Omental fat pad (tissue), 4 donors: ENCODE measurements around the gene WBP11. TPM values are rescaled to one million over a fixed set of nuclear protein-coding genes. Genes with fewer than 3 reads are reported as not detected.
"Not testable (repeated sequence)": the region's sequence is repeated elsewhere in the genome, so short reads cannot be mapped to it uniquely, and the experiment has no call there.

ENCODE experiments used
- ATAC-seq: fragments of 150-250 bp; one replicate; pipeline ENCODE4 v1.9.1; 2016; ENCODE audit warnings: mild to moderate bottlenecking, moderate library complexity; ENCODE audit not compliant: low FRiP score
- DNase-seq: peaks from one replicate; pipeline ENCODE4 v3.0.0-alpha.2; 2019; ENCODE audit warnings: low spot score
- total RNA-seq, 4 donors: library from RNA; depleted of rRNA; stranded (reverse); fragments of >200 nt; gene quantifications; one replicate each; pipeline ENCODE4 v1.1.0, GENCODE V29; 2016
- TF ChIP-seq, protein P1 (sequence below), 3 donors: fragments of 450-650 bp; IDR thresholded peaks; one replicate each; pipeline ENCODE4 v1.5.1; 2016 to 2017; ENCODE audit warnings: antibody characterized with exemption in 3 of 3, mild to moderate bottlenecking in 3 of 3, moderate library complexity in 2 of 3

The WBP11 gene
- total RNA-seq, 4 donors from 2014 or later: 17.2 to 29.7 (median 19.3) TPM

- no peak for ATAC-seq
- TF ChIP-seq, protein P1, sequence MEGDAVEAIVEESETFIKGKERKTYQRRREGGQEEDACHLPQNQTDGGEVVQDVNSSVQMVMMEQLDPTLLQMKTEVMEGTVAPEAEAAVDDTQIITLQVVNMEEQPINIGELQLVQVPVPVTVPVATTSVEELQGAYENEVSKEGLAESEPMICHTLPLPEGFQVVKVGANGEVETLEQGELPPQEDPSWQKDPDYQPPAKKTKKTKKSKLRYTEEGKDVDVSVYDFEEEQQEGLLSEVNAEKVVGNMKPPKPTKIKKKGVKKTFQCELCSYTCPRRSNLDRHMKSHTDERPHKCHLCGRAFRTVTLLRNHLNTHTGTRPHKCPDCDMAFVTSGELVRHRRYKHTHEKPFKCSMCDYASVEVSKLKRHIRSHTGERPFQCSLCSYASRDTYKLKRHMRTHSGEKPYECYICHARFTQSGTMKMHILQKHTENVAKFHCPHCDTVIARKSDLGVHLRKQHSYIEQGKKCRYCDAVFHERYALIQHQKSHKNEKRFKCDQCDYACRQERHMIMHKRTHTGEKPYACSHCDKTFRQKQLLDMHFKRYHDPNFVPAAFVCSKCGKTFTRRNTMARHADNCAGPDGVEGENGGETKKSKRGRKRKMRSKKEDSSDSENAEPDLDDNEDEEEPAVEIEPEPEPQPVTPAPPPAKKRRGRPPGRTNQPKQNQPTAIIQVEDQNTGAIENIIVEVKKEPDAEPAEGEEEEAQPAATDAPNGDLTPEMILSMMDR (IDR thresholded peaks at IDR 0.05): no peak
- DNase-seq: no peak
These were observed 46.7 kb downstream of the WBP11 start for GRCh38 chr12:14756334-14757143.

GRCh38 chr12:14751986-14752385, 51.3 kb downstream of the WBP11 start:
- DNase-seq (no peak), ATAC-seq (no peak)
- TF ChIP-seq, protein P1 (IDR thresholded peaks at IDR 0.05): no peak

DNA sequence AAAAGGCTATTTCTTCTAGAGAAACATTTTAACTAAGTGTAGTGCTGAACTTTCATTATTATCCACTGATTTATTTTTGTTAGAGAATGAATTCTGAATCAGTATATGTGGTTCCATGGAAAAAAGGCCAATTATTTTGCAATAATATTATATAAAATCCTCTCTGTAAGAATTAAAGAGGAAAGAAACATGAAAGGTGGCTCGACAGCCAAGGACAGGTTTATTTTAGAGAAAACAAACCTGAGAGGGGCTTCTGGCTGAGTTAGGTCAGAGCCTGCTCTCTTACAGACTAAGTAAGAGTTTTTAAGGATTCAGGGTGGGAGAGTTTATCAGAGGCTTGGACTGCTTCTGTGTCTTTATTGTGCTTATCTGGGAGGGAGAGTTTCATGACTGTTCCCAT, 60.2 kb downstream of the WBP11 start:
- TF ChIP-seq, protein P1 (IDR thresholded peaks at IDR 0.05): no peak
- DNase-seq: no peak
- ATAC-seq: no peak

DNA sequence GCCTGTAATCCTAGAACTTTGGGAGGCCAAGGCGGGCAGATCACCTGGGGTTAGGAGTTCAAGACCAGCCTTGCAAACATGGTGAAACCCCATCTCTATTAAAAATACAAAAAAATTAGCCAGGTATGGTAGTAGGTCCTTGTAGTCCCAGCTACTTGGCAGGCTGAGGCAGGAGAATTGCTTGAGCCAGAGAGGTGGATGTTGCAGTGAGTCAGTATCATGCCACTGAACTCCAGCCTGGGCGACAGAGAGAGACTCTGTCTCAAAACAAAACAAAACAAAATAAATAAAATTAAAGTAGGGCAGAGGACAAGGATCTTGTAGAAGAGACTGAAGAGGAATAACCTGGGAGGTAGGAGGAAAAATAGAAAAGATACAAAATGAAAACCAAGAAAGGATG, 61.3 kb downstream of the WBP11 start:
- DNase-seq: no peak
- no peak for ATAC-seq
- TF ChIP-seq, protein P1 (IDR thresholded peaks at IDR 0.05): no peak

DNA sequence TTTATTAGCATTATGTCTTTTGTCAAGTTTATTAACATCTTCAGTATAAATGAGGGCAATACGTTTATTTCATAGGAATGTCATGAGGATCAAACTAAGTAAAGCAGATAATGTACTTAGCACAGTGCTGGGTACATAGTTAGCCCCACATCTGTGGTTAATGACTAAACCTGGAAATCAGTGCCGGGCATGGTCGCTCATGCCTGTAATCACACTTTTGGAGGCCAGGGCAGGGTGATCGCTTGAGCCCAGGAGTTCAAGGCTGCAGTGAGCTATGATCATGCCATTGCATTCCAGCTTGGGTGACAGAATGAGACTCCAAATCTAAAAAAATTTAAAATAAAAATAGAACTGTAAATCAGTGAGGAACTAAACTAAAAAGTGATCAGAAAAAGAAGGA, 62.1 kb downstream of the WBP11 start:
- TF ChIP-seq, protein P1 (IDR thresholded peaks at IDR 0.05): no peak
- DNase-seq: no peak
- no peak for ATAC-seq

GRCh38 chr12:14736441-14736840, 66.8 kb downstream of the WBP11 start:
- DNase-seq, ATAC-seq: not testable (repeated sequence)

Other genes with a start within 250 kb of the WBP11 start
- gene PLBD1, start 235.6 kb downstream of the WBP11 start, total RNA-seq: 10 to 100 TPM; 16.1 to 26.5 (median 19.8) TPM
- gene GUCY2C, start 106.9 kb downstream of the WBP11 start, total RNA-seq: not detected
- gene C12orf60, start 192 bp upstream of the WBP11 start, total RNA-seq: 1 to 10 TPM in 1 of 4 donors, under 1 TPM in 2, not detected in 1; 0.36 to 1.6 (median 0.56) TPM
- gene SMCO3, start 10.7 kb upstream of the WBP11 start, total RNA-seq: not detected
- gene ART4, start 40.0 kb upstream of the WBP11 start, total RNA-seq: 1 to 10 TPM; 1.9 to 6.2 (median 4.3) TPM
- 100 to 1,000 TPM; 317 to 851 (median 829) TPM for gene MGP, start 82.4 kb upstream of the WBP11 start, total RNA-seq
- gene ERP27, start 135.1 kb upstream of the WBP11 start, total RNA-seq: under 1 TPM in 2 of 4 donors, not detected in 2; 0.56 to 0.60 TPM
- 100 to 1,000 TPM; 128 to 259 (median 205) TPM for gene ARHGDIB, start 158.1 kb upstream of the WBP11 start, total RNA-seq
- not detected for gene PDE6H, start 169.6 kb upstream of the WBP11 start, total RNA-seq